Measurements from ENCODE around the gene BLVRB. TPM values are rescaled to one million over a fixed set of nuclear protein-coding genes. Genes with fewer than 3 reads are reported as not detected.

Gene BLVRB
- total and polyA plus RNA-seq, 9 of the 15 experiments (the other 6 are each of a cell fraction or from before 2014, with no cell fraction given): 81.1 to 749 (median 331) TPM

- no peak for TF ChIP-seq CREB3L1 (IDR thresholded peaks at IDR 0.05; ENCODE audit: borderline replicate concordance, low read depth)
- TF ChIP-seq ZNF316 (IDR thresholded peaks at IDR 0.05): no peak
- no peak for TF ChIP-seq ZNF699 (CRISPR knock-in tag; IDR thresholded peaks at IDR 0.05; ENCODE audit: insufficient replicate concordance)
These were observed 65.0 kb downstream of the BLVRB start (continued) for GRCh38 chr19:40400559-40400958.

- ChIA-PET CTCF (ENCODE audit: low intra/inter-chr PET ratio) (no interaction called here), POLR2A (no interaction called here)
- intact Hi-C loops (cut with micrococcal nuclease): no loop called here
- Histone ChIP-seq H3K79me2 (ENCODE audit: control insufficient read depth, insufficient read depth, low read length) (no peaks in the 10 kb centered on the region), H4K20me1 (replicated peaks; ENCODE audit: control insufficient read depth, insufficient read depth, low read length) (0 out of 2 replicates have a peak, but pooled peaks cover 5% of the 10 kb centered on the region), H3K9me1 (ENCODE audit: control insufficient read depth, insufficient read depth, low read length) (no peaks in the 10 kb centered on the region), H3K27ac (ENCODE audit: extremely low read depth, low read depth, low read length) (no peak overlapping the region; the same call in 2 of the 3 replicates), H3K36me3 (ENCODE audit: control insufficient read depth, insufficient read depth, low read length) (no peaks in the 10 kb centered on the region), H3K9me3 (replicated peaks; ENCODE audit: control insufficient read depth, insufficient read depth, low read depth, low read length) (no peaks in the 10 kb centered on the region), H2AFZ (ENCODE audit: low read depth, low read length) (peak overlapping the region; percentile 96), H3K4me1 (replicated peaks in 1 of 2; ENCODE audit: control insufficient read depth in 2 of 2, insufficient read depth in 2 of 2, low read length in 2 of 2) (peaks cover 14 to 57% of the 10 kb centered on the region in 2 experiments), H3K4me3 (peak overlapping the region; percentile 19; the same call in 1 of the 2 replicates), H3K4me2 (ENCODE audit: insufficient read depth, low read length) (peak overlapping the region; percentile 86), H3K9ac (ENCODE audit: insufficient read depth in 1 of 2, low read depth in 2 of 2, low read length in 2 of 2) (peak overlapping the region in 1 of 2 experiments; percentile 80; a peak in 2 of 4 replicates), H3K27me3 (ENCODE audit: control insufficient read depth in 2 of 2, insufficient read depth in 2 of 2, low read length in 2 of 2) (peaks cover 18 to 34% of the 10 kb centered on the region in 2 experiments)
- FAIRE-seq (peak; percentile 94), DNase-seq (ENCODE audit: extremely low read depth in 1 of 4, low spot score in 3 of 4) (peak; percentile 90 to 94 (median 92)), ATAC-seq (peak; percentile 93)
- BruUV-seq (replicated peaks): no TSS peak
- WGBS (ENCODE audit: insufficient coverage, low coverage, missing lambda C conversion rate): 18% methylated on average over 47 of the region's 49 CpGs
- in situ Hi-C loops (cut with MboI): no loop called here
- TF ChIP-seq E2F6 (IDR thresholded peaks at IDR 0.05; ENCODE audit: borderline replicate concordance in 1 of 2, extremely low read depth in 1 of 2, insufficient read depth in 1 of 2, insufficient read length in 1 of 2, low read depth in 1 of 2, low read length in 1 of 2, poor library complexity in 1 of 2, severe bottlenecking in 1 of 2) (peak; percentile 73 to 75), MCM7 (IDR thresholded peaks at IDR 0.05) (no peak), SMARCB1 (IDR thresholded peaks at IDR 0.05; ENCODE audit: insufficient read length, low read depth) (no peak), CCAR2 (IDR thresholded peaks at IDR 0.05; ENCODE audit: low read depth, low read length) (no peak), FOXM1 (IDR thresholded peaks at IDR 0.05; ENCODE audit: low read depth) (no peak), FOXM1 (CRISPR knock-in tag; IDR thresholded peaks at IDR 0.05; ENCODE audit: low read depth) (0 out of 2 replicates have a peak, but pooled peaks have one; percentile 48), JUND (IDR thresholded peaks at IDR 0.05; ENCODE audit: borderline replicate concordance, low read depth, low read length) (no peak), JUND (tag; IDR thresholded peaks at IDR 0.05; ENCODE audit: borderline replicate concordance, low read depth, low read length) (no peak), NFRKB (IDR thresholded peaks at IDR 0.05; ENCODE audit: low read depth) (no peak)
These were observed 67.0 kb downstream of the BLVRB start for GRCh38 chr19:40398417-40399131.

Measured in K562 (cell line).